NCI-H69 (cell line): ENCODE data around the gene NAIF1.
"Not testable (repeated sequence)": the region's sequence is repeated elsewhere in the genome, so short reads cannot be mapped to it uniquely, and the experiment has no call there.

Experiments
- DNase-seq: peaks from one replicate; lab custom pipeline; 2025; lab: John Stamatoyannopoulos, UW

The NAIF1 gene, protein sequence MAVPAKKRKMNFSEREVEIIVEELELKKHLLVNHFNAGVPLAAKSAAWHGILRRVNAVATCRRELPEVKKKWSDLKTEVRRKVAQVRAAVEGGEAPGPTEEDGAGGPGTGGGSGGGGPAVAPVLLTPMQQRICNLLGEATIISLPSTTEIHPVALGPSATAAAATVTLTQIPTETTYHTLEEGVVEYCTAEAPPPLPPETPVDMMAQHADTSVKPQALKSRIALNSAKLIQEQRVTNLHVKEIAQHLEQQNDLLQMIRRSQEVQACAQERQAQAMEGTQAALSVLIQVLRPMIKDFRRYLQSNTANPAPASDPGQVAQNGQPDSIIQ

DNA sequence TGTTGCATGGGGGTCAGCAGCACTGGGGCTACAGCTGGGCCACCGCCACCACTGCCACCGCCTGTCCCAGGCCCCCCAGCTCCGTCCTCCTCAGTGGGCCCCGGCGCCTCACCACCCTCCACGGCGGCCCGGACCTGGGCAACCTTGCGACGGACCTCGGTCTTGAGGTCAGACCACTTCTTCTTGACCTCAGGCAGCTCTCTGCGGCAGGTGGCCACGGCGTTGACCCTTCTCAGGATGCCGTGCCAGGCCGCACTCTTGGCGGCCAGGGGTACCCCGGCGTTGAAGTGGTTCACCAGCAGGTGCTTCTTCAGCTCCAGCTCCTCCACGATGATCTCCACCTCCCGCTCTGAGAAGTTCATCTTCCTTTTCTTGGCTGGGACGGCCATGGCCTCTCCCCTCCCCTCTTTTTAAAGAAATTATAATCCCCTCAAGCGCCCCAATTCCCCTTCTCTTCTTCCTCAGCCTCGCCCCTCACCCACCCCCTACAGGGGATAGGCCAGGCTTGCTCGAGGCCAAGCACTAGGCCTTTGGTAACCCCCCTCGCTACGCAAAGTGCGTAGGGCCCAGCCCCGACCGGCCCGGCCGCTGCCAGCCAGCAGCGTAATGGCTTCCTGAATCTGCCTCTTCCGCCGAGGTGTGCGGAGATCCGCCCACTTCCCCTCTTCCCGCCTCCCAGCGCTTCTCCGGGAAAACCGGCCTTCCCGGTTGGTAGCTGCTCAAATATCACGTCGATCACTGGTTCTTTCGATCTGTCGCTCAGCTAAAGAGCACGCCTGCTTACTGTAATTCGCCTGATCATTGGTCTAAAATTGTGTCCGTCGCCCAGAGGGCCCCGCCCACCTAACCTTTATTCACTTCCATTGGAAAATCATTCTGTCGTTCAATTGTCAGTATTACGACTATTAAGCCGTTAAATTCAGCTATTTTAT lies at the start of gene NAIF1:
Gene NAIF1, minus strand, starts transcription at position 608 of the 932 bp plus-strand sequence. Its CDS starts 219 bp downstream, at position 389.
- peak; percentile 100 for DNase-seq

DNA sequence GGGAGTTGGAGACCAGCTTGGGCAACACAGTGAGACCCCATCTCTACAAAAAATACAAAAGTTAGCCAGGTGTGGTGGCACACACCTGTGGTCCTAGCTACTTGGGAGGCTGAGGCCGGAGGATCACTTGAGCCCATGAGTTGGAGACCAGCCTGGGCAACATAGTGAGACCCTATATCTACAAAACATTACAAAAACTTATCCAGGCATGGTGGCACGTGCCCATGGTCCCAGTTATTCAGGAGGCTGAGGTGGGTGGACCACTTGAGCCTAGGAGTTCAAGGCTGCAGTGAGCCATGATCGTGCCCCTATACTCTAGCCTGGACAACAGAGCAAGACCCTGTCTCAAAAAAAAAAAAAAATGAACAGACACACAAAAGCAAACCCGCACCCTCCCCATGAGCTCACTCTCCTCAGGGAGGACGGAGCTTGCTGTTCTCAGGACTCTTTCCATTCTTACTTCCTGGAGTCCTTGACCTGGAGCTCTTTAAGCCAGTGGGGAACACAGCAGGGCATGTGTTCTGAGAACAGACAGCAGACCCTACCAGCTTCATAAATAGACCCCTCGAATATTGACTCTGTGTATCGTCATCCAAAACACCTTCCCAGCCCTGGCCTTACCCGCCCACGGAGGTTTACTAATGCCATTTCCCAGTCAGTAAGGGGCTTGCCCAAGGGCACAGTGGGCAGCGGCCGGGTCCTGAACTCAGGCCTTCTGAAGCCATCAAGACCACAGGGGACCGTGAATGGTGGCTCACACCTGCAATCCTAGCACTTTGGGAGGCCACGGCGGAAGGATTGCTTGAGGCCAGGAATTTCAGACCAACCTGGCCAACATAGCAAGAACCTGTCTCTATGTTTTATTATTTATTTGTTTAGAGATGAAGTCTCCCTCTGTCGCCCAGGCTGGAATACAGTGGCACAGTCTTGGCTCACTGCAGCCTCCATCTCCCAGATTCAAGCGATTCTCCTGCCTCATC lies 49.3 kb upstream of the NAIF1 start:
- DNase-seq, result no peak

DNA sequence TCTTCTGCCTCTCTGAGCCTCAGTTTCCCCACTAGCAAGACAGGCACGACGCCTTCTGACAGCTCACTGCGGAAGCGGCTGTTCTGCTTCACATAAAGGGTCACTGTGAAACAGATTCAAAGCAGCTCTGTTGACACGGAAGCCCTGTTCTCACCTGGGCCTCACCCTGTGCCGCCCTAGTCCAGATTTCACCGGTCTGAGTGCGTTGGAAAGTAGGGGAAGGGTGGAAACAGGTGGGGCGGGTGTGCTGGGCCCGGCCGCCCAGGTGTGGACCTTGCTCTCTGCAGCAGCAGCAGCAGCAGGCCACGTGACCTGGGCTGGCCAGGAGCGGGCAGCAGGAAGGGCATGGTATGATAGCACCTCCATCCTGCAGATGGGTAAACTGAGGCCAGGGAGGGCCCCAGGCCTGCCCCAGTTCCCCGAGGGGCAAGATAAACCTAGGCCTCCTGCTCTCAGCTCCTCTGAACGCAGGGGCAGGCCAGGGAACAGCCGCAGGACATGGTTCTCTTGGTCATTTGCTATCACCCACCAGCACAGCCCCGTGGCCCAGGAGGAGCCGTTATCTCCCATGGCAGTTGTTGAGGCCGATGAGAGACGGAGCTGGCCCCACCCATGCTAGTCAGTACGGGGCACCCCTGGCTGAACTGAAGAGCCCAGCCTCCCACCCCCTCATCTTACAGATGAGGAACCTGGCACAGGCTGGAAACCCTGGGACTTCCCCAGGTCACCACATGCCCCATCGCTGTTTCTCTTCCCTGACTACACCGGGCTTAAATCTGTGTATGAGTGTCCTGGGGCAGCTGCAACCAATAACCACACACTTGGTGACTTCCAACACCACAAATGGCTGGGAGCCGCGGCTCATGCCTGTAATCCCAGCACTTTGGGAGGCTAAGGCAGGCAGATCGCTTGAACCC lies 48.3 kb upstream of the NAIF1 start:
- DNase-seq, result no peak

DNA sequence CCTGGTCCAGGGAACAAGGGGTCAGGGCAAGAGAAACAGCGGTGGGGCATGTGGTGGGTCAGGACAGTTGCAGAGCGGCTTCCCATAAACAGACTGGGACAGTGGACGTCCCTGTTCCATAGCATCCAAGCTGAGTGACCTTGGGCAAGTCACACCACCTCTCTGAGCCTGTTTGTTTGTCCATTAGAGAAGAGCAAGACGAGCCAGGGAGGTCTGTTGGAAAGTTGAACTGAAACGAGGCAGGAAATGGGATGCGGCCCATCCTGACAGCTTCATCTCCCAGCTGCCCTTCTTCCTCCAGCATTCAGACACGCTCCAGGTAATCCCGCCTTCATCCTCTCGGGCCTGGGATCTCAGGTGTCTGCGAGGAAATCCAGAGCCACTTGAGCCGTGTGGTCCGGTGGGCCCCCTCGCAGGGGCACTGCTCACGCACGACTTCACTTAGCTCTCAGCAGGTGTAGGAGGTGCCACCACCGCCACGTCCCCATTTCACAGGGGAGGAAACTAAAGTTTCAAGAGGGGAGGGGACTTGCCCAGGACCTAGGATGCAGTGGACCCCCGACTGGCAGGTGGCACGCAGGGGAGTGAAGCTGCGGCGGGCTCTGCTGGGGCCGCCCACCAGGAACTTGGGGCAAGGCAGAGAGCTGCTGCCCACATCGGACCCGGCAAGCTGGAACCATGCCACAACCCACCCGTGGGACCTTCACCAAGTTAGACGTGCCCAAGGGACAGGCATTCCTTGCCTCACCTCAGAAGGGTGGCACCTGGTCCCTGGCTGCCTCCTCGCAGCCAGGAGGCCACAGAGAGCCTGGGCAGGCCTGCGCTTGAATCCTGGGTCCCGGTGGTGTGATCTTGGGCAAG lies 47.4 kb upstream of the NAIF1 start:
- DNase-seq, result no peak

DNA sequence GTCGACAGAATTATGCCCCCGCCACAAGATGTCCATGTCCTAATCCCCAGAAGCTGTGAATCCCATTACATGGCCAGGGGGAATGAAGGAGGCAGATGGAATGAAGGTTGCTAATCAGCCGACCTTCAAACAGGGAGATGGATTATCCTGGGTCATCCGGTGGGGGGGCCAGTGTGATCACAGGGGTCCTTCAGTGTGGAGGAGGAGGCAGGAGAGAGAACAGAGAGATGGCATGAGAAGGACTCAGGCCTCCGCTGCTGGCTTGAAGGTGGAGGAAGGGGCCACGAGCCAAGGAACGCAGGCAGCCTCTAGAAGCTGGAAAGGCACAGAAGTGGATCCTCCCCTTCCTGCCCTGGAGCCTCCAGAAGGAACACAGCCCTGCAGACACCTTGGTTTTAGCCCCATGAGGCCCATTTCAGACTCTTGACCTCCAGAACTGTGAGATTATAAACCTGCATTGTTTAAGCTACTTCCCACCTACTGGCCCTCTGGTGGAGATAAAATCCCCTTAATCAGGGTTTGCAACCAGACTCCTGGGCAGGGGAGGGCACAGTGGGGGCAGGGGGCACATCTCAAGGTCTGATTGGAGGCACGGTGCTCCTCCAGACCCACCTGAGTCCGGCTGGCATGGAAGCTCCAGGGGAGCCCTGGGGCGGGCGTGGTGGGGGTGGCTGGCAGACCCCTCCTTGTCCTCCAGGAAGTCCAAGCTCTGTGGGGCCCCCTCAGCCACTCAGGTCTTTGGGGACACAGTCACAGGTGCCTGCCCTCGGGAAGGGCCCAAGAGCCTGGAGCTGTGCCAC lies 46.6 kb upstream of the NAIF1 start:
- DNase-seq, result no peak

DNA sequence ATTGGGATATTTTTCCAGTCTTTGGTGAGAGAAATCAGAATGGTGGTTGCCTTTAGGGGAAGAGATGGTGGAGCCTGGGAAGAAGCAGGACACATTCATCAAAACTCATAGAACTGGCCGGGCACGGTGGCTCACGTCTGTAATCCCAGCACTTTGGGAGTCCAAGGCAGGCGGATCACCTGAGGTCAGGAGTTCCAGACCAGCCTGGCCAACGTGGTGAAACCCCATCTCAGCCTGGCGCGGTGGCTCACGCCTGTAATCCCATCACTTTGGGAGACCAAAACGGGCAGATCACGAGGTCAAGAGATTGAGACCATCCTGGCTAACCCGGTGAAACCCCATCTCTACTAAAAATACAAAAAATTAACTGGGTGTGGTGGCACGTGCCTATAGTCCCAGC lies 44.6 kb upstream of the NAIF1 start:
- not testable (repeated sequence) for DNase-seq

DNA sequence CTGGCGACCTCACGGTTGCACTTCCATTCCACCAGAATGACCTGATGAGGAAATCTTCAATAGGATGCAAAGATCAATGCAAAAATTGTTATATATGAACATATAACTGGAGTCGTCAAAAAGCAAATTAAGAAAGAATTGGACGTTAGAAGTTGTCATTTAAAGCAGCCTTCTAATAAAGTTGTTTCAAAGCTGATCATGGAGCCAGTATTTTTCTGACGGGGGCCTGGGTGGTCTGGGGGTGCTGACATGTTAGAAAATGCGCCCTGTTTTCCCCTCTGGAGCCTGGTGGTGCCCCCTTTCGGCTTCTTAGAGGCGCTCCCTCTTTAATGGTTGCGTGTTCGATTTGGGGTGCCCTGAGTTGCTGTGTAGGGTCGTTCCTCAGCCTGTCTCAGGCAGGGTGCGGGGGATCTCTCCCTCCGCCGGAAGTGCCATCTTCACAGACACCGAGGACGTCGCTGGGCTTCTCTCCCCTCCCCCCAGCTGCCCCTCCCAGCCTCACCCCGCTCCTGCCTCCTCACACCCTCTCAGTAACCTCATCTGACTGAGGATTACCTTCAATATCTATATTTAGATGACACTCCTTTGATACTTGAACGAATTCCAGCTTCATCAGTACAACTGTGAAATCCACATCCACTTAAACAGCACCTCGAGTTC lies 42.1 kb upstream of the NAIF1 start:
- no peak for DNase-seq

DNA sequence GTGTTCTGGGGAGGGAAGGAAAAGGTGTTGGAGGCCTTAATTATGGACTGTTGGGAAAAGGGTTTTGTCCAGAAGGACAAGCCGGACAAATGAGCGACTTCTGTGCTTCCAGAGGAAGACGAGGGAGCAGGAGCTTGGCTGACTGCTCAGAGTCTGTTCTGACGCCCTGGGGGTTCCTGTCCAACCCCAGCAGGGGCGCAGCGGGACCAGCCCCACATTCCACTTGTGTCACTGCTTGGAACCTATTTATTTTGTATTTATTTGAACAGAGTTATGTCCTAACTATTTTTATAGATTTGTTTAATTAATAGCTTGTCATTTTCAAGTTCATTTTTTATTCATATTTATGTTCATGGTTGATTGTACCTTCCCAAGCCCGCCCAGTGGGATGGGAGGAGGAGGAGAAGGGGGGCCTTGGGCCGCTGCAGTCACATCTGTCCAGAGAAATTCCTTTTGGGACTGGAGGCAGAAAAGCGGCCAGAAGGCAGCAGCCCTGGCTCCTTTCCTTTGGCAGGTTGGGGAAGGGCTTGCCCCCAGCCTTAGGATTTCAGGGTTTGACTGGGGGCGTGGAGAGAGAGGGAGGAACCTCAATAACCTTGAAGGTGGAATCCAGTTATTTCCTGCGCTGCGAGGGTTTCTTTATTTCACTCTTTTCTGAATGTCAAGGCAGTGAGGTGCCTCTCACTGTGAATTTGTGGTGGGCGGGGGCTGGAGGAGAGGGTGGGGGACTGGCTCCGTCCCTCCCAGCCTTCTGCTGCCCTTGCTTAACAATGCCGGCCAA lies 41.3 kb upstream of the NAIF1 start:
- no peak for DNase-seq

DNA sequence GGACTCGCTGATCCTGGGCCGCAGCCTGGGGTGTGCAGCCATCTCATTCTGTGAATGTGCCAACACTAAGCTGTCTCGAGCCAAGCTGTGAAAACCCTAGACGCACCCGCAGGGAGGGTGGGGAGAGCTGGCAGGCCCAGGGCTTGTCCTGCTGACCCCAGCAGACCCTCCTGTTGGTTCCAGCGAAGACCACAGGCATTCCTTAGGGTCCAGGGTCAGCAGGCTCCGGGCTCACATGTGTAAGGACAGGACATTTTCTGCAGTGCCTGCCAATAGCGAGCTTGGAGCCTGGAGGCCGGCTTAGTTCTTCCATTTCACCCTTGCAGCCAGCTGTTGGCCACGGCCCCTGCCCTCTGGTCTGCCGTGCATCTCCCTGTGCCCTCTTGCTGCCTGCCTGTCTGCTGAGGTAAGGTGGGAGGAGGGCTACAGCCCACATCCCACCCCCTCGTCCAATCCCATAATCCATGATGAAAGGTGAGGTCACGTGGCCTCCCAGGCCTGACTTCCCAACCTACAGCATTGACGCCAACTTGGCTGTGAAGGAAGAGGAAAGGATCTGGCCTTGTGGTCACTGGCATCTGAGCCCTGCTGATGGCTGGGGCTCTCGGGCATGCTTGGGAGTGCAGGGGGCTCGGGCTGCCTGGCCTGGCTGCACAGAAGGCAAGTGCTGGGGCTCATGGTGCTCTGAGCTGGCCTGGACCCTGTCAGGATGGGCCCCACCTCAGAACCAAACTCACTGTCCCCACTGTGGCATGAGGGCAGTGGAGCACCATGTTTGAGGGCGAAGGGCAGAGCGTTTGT lies 40.5 kb upstream of the NAIF1 start:
- DNase-seq, result no peak

DNA sequence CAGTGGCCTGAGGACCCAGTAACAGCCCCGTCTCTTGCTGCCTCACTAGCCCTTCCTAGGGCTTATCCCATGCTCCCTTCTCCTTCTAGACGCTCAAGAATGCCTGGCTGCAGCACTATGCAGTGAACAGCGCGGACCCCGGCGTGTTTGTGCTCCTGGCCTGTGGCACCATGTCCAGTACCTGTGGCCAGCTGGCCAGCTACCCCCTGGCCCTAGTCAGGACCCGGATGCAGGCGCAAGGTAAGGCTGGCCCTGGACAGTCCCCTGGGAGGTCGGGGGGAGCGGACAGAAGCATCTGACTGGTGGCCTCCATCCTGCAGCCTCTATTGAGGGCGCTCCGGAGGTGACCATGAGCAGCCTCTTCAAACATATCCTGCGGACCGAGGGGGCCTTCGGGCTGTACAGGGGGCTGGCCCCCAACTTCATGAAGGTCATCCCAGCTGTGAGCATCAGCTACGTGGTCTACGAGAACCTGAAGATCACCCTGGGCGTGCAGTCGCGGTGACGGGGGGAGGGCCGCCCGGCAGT lies 39.9 kb upstream of the NAIF1 start:
- DNase-seq, result no peak

DNA sequence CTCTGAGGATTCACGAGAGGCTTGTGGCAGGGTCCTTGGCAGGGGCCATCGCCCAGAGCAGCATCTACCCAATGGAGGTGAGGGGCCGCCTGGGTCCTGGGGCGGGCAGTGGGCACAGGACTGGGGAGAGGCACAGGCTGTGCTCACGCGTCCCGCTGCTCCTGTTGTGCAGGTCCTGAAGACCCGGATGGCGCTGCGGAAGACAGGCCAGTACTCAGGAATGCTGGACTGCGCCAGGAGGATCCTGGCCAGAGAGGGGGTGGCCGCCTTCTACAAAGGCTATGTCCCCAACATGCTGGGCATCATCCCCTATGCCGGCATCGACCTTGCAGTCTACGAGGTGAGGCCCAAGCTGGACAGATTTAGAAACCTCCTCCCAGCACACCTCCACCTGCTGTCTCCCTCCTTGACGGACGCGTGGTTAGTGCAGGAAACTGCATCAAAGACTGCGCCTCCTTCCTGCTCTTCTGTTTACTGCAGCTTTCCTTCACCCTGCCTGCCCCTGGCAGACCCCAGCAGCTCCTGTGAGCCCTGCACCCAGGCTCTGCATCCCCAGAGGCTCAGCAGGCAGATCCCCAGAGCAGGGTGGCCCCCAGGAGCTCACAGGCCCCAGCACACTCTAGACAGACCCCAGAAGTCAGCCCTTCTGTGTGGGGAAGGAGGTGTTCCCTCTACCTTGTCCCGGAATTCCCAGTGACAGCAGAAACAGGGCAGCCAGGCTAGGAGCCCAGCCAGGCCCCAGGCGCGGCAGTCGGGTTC lies 39.2 kb upstream of the NAIF1 start:
- DNase-seq, result no peak

DNA sequence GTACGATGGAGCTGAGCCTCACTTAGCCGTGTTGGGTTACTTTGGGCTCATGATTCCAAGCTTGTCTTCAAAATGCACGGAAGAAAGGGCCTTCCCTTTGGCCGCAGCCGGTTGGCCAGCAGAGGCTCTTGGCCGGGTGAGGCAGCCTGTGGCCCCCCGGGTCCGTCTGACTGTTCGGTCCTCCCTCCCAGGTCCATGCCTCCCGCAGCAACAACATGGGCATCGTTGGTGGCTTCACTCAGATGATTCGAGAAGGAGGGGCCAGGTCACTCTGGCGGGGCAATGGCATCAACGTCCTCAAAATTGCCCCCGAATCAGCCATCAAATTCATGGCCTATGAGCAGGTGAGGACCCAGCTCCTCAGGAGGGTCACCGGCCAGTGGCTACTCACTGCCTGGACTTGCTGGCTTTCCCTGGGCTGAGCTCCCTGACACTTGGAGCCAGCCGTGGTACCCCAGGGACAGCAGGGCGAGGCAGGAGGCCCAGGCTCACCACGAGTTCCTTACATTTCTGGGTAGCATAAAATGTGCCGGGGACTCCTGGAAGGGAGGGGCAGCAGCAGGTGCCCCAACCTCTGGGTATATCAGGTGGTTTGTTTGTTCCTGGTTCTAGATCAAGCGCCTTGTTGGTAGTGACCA lies 38.5 kb upstream of the NAIF1 start:
- no peak for DNase-seq

DNA sequence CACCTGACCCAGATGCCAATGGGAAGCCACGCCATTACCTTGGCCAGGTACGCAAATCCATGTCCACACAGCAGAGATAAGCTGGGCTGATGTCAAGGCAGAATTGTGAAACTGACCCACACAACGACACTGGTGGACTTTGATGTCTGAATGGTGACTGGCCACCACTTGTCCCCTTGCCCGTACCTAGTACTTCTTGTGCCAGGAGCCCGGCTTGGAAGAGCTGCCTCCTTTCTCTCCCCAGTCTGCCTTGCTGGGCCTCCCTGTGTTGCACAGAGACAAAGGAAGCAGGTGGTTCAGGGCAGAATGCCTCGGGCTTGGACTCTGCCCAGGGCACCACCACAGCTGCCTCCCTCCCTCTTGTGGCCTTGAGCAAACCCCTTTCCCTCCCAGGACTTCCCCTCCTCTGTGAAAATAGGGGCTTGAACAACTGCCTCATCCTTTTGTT lies 37.1 kb upstream of the NAIF1 start:
- peak; percentile 91 for DNase-seq

DNA sequence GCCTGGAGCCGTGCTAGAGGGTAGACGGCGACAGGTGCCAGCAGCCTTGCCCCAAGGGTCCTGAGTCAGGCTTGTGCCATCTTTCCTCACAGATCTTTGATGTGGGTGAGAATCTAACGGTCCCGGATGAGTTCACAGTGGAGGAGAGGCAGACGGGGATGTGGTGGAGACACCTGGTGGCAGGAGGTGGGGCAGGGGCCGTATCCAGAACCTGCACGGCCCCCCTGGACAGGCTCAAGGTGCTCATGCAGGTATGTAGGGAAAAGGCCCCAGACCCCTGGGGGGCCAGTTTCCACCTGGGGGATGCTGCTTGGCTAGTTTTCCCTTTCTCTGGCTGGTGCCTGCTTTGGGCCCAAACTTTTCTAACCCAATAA lies 36.5 kb upstream of the NAIF1 start:
- DNase-seq, result peak; percentile 66

DNA sequence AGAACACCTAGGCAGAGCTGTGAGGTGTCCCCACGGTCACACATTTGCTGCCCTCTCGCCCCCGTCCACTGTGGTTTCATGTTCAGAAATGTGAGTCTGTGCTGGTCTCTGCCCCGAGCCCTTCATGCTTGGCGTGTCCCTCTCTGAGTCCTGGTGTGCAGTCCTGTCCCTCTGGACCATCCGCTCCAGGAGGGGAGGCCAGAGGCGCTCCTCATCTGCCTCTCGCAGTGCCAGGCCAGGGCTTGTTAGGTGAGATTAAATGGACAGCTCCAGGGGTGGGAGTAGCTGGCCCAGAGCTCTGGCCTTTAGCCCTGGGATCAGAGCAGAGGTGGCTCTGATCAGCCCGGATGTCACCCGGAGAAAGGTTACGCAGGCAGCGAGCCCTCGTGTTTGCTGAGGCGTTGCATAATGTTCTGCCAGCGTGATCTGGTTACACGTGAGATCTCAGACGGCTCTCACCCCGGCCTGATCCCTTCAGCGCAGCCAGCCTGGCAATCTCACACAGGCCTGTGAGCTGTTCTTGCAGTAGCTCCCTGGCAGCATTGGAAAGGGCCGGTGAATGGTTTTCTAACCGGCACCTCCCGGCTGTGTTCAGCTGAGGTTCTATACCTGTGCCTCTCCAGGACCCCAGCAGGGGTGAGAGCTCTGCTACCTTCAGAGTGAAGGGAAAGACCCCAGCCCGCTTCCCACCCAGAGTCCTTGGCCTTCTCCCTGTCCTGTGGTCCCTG lies 35.9 kb upstream of the NAIF1 start:
- no peak for DNase-seq
